Inflammatory macrophage (primary cell): ENCODE results near the gene ADAMTS9.

Experiments
- DNase-seq, 2 donors: peaks; one replicate each; pipeline ENCODE4 v3.0.0-alpha.2; 2020 to 2022

Gene ADAMTS9

DNA sequence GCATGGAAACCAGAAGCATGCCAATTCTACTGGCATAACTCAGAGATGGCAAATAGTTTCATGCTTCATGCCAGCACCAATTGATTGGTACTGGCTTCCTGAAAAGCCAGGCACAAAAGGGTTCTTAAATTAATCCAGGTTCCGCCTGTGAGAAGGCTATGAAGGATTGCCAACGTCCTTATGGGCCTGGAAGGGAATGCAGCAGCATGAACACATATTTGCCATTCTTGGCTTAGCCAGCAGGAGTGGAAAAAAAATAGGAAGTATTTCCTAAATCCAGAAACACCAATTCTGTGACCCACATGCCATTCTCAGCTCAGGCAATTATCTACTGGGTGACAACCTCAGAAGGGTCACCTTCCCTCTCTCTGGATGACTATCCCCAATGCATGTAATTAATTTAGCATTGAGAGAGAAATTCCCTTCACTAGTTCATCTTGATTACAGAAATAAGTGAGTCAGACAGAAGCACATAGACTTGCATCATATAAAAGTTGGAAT, 36.0 kb downstream of the ADAMTS9 start:
- DNase-seq: no peak

DNA sequence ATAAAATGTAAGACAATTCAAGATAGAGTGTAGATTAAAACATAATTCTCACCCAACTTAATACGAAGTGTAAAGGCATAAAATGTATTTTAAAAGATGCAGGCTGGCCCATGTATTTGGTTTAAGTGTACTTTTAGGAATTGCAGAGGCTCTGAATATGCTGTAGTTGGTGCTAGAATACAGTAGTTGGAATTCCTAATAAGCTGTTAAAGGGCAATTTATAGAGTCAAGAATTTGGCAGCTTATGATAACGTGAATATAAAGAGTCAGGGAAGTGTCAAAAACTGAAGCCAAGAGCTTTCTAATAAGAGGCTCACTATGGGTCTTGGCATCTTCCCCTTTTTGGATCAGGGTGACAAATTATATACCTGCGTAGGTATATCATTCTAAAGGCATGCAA, 36.5 kb downstream of the ADAMTS9 start:
- no peak for DNase-seq

DNA sequence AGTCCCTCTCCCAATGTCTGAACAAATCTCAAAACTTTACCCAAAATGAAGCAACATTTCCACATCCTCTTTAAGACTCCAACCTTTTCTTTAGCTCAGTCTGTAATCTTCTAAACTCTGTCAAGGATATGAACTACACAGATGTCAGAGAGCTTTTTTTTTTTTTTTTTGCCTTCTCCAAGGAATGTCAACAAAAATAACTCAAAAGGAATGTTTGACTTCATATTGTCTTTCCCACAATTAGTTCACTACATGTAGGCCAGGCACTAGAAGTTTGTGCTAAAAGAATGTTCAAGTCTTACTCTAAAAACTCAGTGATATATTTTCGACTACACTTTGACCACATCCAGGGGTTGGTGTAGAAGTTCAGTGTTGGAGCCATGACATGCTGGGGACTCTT, 37.1 kb downstream of the ADAMTS9 start:
- DNase-seq: no peak

DNA sequence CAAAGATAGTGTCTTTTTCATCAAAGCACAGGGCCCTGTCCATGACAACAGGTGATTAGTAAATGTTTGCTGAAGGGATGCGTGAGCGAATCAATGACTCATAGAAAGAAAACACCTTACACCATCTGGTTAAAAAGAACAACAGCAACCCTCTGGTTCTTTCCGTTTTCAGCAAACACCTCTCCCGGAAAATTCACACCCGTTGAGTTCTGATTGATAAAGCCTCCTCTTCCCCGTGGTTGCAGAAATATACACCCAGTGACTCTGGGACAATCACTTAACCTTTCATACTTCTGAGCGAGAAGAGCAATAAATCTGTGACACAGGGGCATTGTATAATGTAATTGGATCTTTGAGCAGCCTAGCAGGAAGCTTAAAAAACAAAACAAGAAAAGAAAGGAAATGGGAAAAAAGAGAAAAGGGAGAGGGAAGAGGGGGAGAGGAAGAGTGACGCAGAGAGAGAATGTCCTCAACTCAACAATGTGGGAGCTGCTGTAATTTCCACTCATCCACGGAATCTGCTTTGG, 37.6 kb downstream of the ADAMTS9 start:
- no peak for DNase-seq

DNA sequence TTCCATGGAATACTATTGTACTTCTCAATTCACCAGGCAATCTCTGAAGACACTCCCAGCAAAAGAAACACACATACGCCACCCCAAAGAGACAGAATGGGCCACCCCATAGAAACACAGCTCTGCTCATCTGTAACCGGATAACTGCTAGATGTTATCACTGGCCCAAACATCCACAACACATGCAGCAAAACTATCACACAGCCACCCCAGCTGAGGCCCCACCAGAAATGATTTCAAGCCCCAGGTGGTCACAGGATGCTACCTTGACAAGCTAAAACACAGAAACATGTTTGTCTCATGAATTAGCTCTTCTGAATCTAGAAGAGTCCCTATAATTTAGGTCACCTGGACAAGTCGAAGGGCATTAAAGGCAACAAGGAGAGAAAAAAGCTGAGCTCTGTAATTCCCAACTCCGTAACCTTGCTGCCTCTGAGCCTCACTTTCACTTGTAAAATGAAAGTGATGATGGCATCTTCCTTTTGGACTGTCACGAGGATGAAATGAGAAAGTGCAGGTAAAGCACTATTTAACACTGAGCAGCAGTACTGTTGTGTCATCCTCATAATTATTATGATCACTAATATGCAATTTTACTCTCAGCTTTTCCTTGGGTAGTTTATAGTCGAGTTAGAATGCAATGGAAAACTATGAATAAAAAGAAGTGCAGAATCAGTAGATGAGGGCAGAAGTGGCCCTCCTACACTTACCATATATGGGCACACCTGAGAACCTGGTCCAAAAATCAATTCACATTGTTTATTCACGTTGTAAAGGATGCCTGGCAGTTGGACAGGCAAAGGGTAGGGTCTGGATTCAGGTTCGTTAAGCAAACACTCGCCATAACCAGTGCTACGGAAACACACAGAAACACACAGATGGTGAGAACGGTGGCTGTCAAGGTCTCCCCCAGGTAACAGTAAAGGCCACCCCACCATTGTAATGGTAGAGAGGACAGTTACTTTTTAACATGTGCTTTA, 38.6 kb downstream of the ADAMTS9 start:
- DNase-seq: no peak

DNA sequence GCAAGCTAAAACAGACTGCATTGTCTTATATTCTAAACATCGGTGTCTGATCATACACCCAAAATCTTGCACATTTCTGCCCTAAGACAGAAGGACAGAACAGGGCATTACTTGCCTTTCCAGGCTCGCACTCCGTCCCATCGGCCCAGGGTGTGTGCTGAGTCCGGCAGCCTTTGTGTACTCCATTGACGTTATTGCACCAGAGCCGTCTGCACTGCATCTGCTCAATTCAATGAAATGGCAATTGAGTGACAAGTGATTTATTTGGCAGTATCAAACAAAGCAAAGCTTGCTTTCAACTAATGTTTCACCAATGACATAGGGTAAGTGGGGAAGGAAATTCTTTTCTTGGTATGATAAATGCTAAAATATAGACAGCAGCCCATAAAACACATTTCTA, 40.0 kb downstream of the ADAMTS9 start:
- no peak for DNase-seq

DNA sequence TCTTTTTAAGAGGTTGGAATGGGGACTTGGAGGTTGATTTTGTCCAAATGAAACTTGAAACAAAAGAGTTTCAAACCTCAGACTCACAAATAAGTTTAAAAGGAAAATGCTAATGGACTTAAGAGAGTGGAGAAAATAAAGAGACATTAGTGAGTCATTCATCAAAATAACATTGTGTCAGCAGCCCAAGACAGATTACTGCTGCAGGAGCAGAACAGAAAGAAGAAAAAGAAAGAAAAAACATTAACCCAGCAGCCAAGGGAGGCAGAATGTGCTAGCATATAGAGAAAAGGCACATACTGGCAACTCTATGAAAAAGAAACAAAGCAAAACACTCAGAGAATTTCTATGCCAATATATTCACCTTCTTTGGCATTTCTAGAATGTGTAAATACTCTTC, 42.6 kb downstream of the ADAMTS9 start:
- DNase-seq: no peak

DNA sequence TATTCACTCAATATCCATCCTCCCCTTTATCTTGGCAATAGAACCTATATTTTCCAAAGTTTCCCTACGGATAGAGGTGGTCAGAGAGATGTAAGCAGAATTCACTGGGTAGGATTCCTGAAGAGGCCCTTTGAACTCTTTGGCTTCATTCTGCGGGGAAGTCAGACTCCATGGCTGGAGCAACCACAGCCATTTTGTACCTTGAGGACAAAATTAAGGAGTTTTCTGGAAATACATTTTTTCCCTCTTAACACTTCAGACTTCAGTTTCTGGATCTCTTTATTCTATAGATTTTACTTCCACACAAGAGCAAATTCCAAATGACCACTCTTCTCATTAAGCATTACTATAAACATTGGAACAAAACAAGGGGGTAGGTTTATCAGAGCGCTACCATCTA, 43.3 kb downstream of the ADAMTS9 start:
- no peak for DNase-seq

DNA sequence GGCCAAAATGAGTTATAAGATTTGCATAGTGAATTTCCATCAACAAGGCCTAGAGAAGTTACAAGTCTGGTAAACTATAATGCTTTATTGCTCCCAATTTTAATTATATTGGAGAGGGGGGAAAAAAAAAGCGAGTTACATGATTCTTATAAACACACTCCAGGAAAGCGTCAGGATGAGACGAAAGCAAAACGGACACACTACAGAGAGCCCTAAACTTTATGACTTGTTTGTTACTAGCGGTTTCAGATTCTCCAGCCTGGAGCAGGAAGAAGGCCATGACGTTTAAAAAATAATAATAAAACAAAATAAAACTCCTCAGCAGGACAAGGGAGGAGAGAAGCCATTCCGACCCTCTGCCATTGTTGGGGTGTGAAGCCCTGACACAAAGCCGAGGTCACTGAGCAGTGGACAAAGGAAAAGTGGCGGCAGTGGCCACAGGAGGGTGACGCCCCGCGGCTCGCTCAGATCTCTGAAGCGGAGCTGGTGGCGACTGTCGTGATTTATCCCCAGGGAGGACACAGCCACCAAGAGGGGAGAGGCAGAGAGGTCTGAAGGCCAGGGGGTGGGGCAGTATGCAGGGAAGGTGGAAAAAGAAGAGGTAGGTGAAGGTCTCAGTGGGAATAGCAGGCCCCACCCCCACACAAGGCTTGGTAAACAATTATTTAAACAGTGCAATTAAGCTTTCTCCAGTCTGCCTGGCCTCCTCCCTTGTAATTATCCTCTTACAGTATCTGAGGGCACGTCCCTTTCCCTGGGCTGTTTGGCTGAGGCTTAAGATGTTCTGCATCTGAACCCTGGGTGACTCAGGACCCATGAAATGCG, 45.3 kb downstream of the ADAMTS9 start:
- DNase-seq: no peak

DNA sequence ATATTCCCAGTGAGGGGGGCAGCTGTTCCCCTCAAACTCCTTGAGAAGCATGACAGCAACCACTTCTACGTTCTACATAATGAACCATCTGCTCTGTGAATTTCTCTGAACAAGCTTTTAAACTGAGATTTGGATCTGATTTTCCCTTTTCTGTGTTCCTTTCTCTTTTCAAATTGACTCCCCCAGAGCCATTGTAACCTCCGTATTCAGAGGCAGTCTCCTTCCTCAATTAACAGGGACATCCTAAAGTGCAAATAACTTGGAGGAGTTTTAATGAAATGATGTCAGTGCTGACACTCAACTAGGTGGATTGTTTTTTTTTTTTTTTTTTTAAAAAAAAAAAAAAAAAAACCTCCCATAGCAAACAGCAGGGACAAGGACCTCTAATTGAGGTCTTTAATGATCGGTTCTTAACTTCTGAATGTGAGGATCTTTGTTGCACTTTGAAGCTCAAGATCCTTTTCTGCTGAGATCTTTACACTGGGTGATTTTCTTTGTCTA, 48.8 kb downstream of the ADAMTS9 start:
- no peak for DNase-seq

DNA sequence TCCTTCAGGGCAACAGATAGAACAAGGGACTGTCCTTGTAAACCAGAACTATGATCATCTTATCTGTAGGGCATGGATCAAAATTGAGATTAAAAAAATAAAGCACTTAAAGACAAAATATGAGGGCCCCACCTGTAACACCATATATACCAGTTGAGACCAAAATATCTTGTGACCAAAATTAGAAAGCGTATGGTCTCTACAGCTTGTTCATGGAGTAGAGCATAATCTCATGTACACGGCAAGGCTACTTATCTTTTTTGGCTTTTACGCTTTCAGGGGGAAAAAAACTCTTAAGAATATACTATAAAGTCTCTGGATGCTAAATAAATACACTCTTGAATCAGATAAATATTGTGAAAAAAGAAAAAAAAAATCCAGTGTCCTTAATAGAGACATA, 49.3 kb downstream of the ADAMTS9 start:
- DNase-seq: no peak

DNA sequence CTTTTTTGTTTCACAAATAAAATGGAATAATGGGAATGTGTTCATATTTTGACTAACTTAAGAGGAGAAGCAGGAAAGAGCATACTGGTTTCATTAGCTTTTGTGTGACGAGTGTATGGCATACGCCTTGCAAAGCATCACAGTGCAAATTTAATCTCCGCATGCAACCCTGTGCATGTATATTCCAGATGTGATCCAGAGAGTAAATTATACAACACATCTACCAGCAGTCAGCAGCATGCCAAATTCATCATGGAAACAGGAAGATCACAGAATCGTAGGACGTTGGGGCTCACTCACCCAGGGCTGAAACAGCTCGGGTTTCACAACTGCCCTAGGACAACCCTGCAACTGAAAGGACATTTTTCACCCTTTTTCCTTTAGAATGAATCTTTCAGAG, 53.4 kb downstream of the ADAMTS9 start:
- DNase-seq: no peak

DNA sequence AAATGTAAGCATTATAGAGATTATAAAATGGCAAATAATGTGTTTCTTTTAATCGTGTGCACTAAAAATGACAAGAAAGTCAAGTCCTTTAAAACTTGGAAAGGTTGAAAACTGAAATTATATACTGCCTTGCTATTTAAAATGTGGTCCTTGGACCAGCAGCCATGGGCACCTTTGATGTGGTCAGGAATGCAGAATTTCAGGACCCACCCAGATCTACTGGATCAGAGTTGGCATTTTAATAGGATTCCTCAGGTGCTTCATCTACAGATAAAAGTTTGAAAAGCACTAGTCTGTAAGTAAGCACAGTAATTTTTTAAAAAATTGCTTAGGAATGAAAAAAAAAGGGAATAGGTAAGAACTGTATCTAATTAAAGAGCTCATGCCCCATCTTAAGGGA, 55.8 kb downstream of the ADAMTS9 start:
- no peak for DNase-seq

DNA sequence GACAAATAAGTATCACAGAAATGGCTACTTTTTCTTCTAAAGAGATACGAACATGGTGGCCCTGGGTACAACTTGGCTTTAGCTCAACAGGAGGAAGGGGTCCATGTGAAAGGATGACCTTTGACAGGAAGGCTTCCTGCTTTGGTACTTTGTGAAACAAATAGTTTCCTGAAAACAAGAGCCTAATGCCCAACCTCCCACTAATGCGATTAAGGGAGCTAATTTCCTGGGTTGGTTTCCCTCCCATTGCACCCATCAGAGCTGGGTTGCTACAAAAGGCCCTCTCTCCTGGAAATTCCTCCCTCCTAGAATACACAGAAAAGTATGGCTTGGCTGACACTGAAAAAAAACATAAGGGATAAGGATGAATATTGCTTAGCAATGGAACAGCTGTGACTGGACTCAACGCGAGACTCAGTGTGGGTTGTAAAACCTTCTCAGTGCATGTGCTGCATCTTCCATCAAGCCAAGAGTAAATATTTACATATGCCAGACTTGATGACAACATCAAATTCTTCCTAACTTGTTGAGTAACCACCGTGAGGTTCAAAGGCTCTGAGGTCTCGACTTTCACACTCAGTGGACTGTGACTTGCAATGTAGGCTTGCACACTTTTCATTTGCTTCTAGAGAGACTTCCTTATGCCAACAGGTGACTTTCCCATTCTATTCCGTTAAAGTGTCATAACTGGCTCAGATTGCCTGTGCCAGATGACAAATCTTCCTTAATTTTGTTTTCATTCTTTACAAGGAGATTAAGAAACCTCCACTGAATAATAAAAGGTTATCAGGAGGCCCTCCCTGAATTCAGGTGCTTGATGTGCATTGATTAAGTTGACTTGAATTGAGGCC, 60.1 kb downstream of the ADAMTS9 start:
- no peak for DNase-seq

DNA sequence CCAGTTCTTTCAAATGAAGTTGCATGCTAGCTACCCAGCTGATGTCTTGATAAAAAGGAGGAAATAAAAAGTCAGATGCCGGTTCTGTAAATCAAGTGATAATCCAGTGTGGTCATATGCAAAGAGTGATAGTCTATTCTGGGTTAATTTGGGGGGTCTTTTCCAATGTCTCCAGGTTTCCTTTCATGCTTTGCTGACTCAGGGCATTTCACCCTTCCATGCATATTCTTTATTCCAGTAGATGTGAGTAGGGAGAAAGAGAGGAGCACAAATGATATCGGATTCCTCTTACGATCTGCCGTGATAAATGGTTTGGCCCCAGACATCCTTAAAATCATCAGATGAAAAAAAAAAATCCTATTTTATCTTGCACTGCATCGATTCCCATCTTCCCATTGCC, 60.8 kb downstream of the ADAMTS9 start:
- DNase-seq: no peak

DNA sequence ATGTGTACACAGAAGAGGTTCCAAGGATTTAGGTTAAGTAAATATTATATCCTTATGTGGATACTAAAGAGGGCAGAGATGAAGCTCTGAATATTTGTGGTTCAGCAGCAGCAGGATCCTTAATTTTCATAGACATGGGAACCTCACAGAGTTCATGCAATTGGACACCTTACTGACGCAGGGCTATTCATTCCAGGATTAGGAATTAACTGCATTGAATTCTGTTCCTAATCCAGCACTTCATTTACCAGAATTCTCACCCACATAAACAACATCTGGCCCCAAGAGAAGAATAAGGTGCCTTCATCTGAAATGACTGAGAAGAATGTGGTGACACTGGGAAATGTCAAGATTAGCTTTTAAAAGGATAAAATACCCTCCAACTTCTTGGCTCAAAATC, 62.4 kb downstream of the ADAMTS9 start:
- no peak for DNase-seq

DNA sequence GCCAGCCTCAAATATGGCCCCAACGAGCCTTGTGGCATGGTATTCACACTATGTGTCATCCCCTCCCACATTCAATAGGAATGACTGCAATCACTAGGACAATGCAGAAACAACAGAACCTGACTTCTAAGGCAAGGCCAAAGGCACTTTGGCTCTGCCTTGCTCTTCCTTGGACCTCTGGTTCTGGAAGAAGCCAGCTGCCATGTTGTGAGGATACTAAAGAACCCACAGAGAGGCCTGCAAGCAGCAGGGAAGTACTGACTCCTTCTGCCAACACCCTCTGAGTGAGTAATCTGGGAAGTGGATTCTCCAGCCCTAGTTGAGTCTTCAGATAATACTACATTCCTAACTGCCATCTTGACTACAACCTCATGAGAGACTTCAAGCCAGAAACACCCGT, 64.7 kb downstream of the ADAMTS9 start:
- DNase-seq: no peak

DNA sequence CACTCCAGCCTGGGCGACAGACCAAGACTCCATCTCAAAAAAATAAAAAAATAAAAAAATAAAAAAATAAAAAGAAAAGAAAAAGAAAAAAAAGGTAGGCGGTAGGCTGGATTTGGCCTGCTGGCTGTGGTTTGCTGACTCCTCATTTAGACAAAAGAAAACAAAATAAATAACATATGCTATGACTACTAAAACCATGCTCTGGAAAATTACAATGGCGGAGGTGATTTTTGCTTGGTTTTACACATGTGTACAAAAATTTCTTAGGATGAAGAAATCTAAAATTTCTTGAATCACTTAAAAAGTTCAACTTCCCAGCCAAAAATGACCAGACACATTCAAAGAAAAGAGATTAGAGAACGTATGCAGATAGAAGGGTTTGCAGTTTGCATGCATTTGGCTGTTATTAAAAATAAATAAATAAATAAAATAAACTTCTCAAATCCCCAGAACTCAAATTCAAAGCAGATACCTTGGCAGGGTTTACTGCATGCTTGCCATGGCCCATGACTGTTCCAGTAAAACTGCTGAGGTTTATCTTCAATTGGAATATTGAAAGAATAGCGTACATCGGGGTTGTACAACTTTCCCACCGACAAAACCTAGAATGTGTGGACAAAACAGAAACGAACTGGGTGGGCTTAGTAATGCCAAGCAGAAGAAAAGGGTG, 65.9 kb downstream of the ADAMTS9 start:
- no peak for DNase-seq

DNA sequence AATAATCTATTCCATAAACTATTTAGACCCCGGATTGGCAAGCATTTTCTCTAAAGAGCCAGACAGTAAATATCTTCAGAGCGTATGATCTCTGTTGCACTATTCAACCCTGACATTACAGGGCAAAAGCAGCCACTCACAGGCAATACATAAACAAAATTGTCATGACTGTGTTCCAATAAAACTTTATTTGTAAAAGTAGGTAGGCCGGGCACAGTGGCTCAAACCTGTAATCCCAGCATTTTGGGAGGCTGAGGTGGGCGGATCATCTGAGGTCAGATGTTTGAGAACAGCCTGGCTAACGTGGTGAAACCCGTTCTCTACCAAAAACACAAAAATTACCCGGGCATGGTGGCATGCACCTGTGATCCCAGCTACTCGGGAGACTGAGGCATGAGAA, 66.5 kb downstream of the ADAMTS9 start:
- DNase-seq: no peak

DNA sequence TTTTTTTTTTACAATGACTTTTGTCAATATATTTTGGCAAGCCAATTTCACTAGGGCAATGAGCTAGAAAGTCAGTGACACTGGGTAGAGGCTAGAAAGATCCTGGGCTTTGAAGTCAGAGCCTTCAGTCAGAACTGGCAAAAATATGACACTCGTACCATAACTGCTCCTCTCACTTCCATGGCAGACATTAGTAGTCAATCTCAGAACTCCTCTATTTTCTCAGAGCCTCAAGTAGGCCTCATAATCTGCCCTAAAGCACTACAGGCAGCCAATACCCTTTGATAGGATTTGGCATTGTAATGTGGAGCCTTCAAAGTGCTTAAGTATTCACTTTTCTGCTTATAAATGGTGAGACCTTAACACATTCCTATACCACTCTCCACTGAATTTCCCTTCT, 67.8 kb downstream of the ADAMTS9 start:
- no peak for DNase-seq

DNA sequence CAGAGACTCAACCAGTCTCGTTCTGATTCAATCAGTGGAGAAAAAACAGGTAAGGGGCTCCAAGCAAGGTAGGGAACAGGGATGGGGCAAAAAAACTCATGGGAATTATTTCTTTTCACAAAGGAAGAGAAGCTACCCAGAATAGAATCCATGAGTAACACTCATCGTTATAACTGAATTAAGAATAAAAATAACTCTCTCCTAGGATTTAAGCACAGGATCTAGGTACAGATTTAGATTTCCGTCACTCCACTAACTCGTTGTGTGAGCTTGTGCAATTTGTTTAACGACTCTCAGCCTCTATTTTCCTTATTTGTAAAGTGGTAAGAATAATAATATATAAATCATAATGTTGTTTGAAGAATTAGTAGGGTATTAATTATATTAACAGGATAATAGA, 68.6 kb downstream of the ADAMTS9 start:
- DNase-seq: no peak

DNA sequence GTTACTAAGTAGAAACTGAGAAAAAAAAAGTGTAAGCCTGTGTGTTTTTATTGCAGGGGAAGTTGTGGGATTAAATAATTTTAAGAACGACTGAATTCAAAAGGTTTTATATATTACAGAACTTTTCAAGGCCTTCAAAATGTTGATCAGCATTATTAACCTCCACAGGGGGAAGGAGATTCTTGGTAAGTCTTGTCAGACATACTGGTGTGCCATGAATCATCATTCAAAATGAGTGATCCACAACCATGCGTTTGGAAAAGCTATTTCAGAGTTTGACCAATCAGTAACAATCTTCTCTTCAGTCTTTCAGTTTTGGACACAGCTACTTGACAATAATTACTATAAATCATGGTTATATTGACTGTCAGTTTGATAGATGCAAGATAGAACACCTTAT, 70.2 kb downstream of the ADAMTS9 start:
- DNase-seq: no peak
